Activated CD8-positive, alpha-beta memory T cell treated with anti-CD3 and anti-CD28 coated beads, Interleukin-2, amount 50 U/mL, for 48 hours (primary cell): ENCODE measurements around the gene KLHL9.

Experiments
- DNase-seq: peaks from one replicate; pipeline ENCODE4 v3.0.0-alpha.2; 2020

The KLHL9 gene

GRCh38 chr9:21317956-21318923 is 17.0 kb downstream of the KLHL9 start:
- DNase-seq, result no peak

DNA sequence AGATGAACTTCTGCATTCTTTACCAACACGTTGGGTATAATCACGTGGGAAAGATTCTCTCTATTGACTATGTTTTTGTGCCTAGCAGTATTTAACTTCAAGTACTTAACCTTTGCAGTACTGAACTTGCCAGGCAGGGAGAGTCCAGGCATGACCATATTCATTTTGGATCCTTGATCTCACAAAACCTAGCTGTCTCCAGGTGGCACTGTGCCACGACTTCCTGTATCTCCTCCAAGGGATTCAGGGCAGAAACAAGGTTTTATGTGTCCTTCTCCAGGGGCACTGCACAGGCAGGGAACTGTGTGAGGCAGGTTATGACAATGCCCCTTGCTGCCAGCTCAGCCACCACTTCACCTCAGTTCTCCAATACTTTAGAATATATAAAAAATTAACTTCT is 18.3 kb downstream of the KLHL9 start:
- no peak for DNase-seq

GRCh38 chr9:21316032-21316842 is 19.0 kb downstream of the KLHL9 start:
- DNase-seq, result no peak

GRCh38 chr9:21314152-21314551 is 21.1 kb downstream of the KLHL9 start:
- no peak for DNase-seq

DNA sequence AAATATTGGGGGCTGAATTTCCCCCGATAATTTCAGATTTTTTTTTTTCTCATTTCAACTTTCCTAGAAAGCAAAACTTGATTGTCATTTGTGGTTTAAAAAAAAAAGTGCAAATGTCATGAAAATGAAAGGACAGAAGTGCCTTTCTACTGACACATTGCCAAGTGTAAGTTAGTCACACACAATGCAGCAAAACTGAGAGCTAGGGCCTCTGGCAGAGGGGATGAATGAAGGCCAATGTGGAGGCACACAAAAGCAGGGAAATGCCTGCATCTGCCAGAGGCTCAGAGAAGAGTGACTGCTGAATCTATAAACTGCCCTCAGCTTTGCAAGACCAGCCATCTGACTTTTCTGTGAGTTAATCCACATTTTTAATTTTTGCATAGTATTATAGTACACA is 23.3 kb downstream of the KLHL9 start:
- DNase-seq, result no peak

DNA sequence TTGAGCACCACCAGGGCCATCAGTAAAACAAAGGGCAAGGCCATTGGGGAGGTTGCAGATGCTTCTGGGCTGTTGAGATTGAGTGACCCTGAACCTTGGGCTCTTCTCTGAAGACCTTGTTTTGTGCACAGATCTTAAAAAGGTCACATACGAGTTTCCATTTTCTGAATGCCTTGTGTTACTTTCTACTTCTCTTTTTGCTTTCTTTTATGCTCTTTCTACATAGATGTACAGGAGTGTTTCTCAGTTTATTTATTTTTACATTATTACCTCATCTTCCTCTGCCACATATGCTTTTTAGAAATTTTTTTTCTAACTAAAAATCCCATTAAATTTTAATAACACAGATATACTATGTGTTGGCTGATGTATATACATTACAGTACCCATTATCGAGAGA is 30.0 kb downstream of the KLHL9 start, which contains the start of gene IFNA5:
Gene IFNA5 (minus strand): TSS at position 101 of the 400 bp plus-strand sequence. CDS start 57 bp downstream, at position 44.
- DNase-seq, result no peak

DNA sequence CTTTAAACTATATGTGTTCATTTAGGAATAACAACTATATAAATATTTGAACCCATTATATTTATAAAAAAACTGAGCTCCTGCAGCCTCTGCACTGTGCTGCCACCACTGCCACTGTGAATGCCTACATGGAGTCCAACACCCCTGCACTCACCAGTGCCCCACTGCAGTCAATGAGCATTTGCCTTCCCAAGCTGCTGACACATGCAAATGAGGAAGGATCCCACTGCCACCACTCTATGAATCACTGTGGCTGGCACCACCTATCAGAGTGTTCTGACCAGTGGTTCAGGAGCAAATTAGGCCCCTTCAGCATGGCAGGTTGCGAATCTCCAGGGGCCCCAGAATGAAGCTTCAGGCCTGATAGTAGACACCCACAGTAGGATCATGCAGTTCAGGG is 39.2 kb downstream of the KLHL9 start:
- DNase-seq, result no peak

GRCh38 chr9:21294904-21295538 is 40.2 kb downstream of the KLHL9 start:
- DNase-seq, result no peak

DNA sequence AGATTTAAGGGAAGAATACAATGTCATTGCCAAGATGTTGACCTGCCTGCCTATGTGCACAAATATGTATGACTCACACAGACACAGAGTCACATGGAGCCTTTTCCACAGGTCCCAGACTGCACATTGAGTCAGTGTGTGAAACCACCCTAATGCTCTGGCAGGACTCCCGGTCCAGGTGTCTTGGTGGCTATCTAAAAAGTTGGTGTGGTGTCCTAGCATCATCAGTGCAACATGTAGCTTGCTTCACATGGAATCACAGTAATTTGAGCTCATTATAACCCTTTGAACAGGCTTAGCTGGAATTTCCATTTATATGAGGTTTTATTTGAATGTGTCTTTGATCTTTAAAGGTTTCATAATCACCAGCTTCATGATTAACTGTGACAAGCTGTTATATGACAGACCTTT is 40.8 kb downstream of the KLHL9 start:
- DNase-seq, result no peak

DNA sequence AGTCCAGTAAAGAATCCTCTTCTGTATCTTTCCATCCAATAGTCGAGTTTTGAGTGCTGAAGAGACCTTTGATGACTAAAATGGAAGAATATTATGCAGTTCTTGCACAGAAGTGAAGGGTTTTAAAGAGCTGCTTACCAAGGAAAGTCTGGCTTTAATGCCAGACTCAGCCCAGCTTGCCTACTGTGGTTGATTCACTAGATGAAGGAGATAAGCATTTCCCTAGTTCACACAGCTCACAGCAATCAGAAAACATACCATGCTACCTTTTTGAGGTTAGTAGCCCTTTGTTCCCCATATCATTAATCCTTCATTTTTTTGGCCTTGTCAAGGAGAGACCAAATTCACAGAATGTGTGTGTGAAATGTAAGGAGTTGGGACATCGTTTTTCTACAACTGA is 45.4 kb downstream of the KLHL9 start:
- DNase-seq, result no peak

DNA sequence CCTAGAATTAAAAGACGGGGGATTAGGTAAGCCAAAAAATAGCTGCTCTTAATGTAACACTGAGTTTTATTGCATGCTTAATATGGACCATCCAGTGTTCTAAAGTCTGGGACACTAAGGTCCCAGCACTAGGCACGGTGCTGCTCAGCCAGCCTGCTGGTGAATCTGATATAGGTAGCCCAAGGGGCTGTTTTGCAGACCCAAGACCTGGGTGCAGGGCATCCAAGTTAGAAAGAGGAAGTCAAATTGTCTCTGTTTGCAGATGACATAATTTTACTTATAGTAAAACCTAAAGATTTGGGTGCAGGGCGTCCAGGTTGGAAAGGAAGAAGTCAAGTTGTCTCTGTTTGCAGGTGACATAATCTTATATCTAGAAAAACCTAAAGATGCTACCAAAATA is 47.9 kb downstream of the KLHL9 start:
- DNase-seq, result no peak

- DNase-seq, result no peak
Observed at GRCh38 chr9:21286659-21287058, 48.5 kb downstream of the KLHL9 start.

DNA sequence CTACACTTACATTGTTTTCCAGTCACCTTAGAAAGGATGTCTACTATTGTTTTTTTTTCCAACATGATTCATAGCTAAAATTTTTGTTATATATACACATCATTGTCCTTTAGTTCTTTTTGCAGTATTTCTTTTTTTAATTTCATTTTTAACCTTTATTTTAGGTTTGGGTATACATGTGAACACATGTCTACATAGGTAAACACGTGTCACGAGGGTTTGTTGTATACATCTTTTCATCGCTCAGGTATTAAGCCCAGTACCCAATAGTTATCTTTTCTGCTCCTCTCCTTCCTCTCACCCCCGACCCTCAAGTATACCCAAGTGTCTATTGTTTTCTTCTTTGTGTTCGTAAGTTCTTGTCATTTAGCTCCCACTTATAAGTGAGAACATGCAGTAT is 49.1 kb downstream of the KLHL9 start:
- DNase-seq, result no peak

DNA sequence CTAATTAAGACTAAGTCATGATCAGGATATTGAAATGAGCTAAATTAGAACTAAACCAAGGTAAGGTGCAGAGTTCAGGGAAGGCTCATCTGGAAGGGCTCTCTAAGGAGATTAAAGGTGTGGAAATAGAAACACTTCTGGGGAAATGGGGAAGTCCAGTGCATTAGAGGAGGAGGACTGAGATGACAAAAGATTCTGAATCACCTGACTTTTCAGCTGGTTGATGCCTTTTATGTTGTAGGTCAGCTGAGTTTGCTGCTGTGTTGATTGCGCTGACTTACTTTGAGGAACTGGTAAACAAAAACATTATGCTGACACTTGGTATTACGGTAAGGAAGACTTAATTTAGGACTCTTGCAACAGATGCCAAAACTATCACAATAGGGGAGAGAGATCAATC is 53.9 kb downstream of the KLHL9 start:
- no peak for DNase-seq
